OCI-LY1 (cell line): Measurements from ENCODE around the gene ST7L.

Experiments used
- CTCF ChIP-seq: fragments of 200-600 bp; sonication (generic), shearing (Covaris generic); IDR thresholded peaks from 2 replicates; pipeline ENCODE4 v1.5.1; 2017; ENCODE audit warnings: mild to moderate bottlenecking, antibody characterized with exemption, low read length, moderate library complexity, mixed read lengths
- EZH2 ChIP-seq: fragments of 200-600 bp; sonication (generic), shearing (Covaris generic); IDR thresholded peaks from 2 replicates; pipeline ENCODE4 v1.8.0; 2017; ENCODE audit warnings: borderline replicate concordance, mixed run types, mild to moderate bottlenecking, antibody characterized with exemption, low read length, moderate library complexity, mixed read lengths

GRCh38 chr1:112508278-112509004 is 110.5 kb downstream of the ST7L start, which contains the start of gene WNT2B:
- TF ChIP-seq CTCF (no peak), EZH2 (no peak)
